HepG2 (cell line): ENCODE measurements around the gene PLRG1. TPM values are rescaled to one million over a fixed set of nuclear protein-coding genes. Genes with fewer than 3 reads are reported as not detected.
A peak's percentile ranks its signal among the peaks of the same experiment; 100 is the strongest.

Source experiments
- ATAD3A ChIP-seq: sonication (generic); formaldehyde crosslinking; IDR thresholded peaks from 2 replicates; pipeline ENCODE4 v1.4.0; 2020; ENCODE audit warnings: missing genetic modification reagents
- ATF6 ChIP-seq: sonication (generic); formaldehyde crosslinking; conservative IDR thresholded peaks from 2 replicates; pipeline ENCODE4 v1.4.0; 2020; ENCODE audit warnings: missing genetic modification reagents
- CENPX ChIP-seq: sonication (generic); formaldehyde crosslinking; IDR thresholded peaks from 2 replicates; pipeline ENCODE4 v1.9.0; 2021; ENCODE audit warnings: mild to moderate bottlenecking, missing genetic modification reagents, moderate library complexity
- GLI4 ChIP-seq: sonication (generic); formaldehyde crosslinking; IDR thresholded peaks from 2 replicates; pipeline ENCODE4 v1.5.1; 2020; ENCODE audit warnings: missing genetic modification reagents, mild to moderate bottlenecking, moderate library complexity, borderline replicate concordance
- HMGXB4 ChIP-seq, 2 experiments: sonication (generic) in 1 of 2; formaldehyde crosslinking in 1 of 2; IDR thresholded peaks; 2 replicates each; pipeline versions ENCODE4 v1.4.0 to v1.6.1; 2018 to 2020; ENCODE audit warnings: missing genetic modification reagents in 2 of 2, borderline replicate concordance in 1 of 2, low read depth in 1 of 2, mild to moderate bottlenecking in 1 of 2, missing biosample characterization in 1 of 2
- IRF1 ChIP-seq: sonication (generic); formaldehyde crosslinking; IDR thresholded peaks from 2 replicates; pipeline ENCODE4 v1.4.0; 2020; ENCODE audit warnings: low read depth, mild to moderate bottlenecking, missing genetic modification reagents
- KLF15 ChIP-seq: sonication (generic); formaldehyde crosslinking; IDR thresholded peaks from 2 replicates; pipeline ENCODE4 v1.8.1; 2023; ENCODE audit warnings: borderline replicate concordance, mild to moderate bottlenecking, inconsistent platforms, missing genetic modification reagents, mixed read lengths
- MAFF ChIP-seq: IDR thresholded peaks from 2 replicates; pipeline ENCODE4 v1.6.1; 2011; ENCODE audit warnings: low read depth, low read length, improper control_type of control experiment
- MAFG ChIP-seq: sonication (generic); formaldehyde crosslinking; IDR thresholded peaks from 2 replicates; pipeline ENCODE4 v1.5.1; 2020; ENCODE audit warnings: mild to moderate bottlenecking, missing genetic modification reagents
- NR2C2 ChIP-seq: sonication (generic); formaldehyde crosslinking; IDR thresholded peaks from 2 replicates; pipeline ENCODE4 v1.4.0; 2020; ENCODE audit warnings: missing genetic modification reagents, mild to moderate bottlenecking, moderate library complexity, borderline replicate concordance
- TEAD2 ChIP-seq: sonication (generic); formaldehyde crosslinking; IDR thresholded peaks from 2 replicates; pipeline ENCODE4 v1.9.0; 2021; ENCODE audit warnings: missing genetic modification reagents
- ZFP90 ChIP-seq: sonication (generic); formaldehyde crosslinking; IDR thresholded peaks from 2 replicates; pipeline ENCODE4 v1.8.0; 2022; ENCODE audit warnings: missing genetic modification reagents, mild to moderate bottlenecking, inconsistent platforms, borderline replicate concordance
- ZNF205 ChIP-seq: IDR thresholded peaks from 2 replicates; pipeline ENCODE4 v1.6.1; 2018; ENCODE audit warnings: missing biosample characterization, missing genetic modification reagents
- ZNF292 ChIP-seq: sonication (generic); formaldehyde crosslinking; IDR thresholded peaks from 2 replicates; pipeline ENCODE4 v1.8.1; 2022; ENCODE audit warnings: mild to moderate bottlenecking, low read depth, missing genetic modification reagents, borderline replicate concordance
- ZNF296 ChIP-seq: sonication (generic); formaldehyde crosslinking; conservative IDR thresholded peaks from 2 replicates; pipeline ENCODE4 v1.5.0; 2020; ENCODE audit warnings: mild to moderate bottlenecking, missing genetic modification reagents
- ZNF382 ChIP-seq: sonication (generic); formaldehyde crosslinking; IDR thresholded peaks from 2 replicates; pipeline ENCODE4 v1.5.0; 2020; ENCODE audit warnings: missing genetic modification reagents, mild to moderate bottlenecking, borderline replicate concordance
- ZNF567 ChIP-seq: sonication (generic); formaldehyde crosslinking; IDR thresholded peaks from 2 replicates; pipeline ENCODE4 v1.8.1; 2023; ENCODE audit warnings: mild to moderate bottlenecking, missing genetic modification reagents, borderline replicate concordance
- ZNF672 ChIP-seq: sonication (generic); formaldehyde crosslinking; IDR thresholded peaks from 2 replicates; pipeline ENCODE4 v1.8.1; 2022; ENCODE audit warnings: missing genetic modification reagents
- ZNF770 ChIP-seq: sonication (generic); formaldehyde crosslinking; IDR thresholded peaks from 2 replicates; pipeline ENCODE4 v1.5.0; 2020; ENCODE audit warnings: mild to moderate bottlenecking, missing genetic modification reagents
- ZNF775 ChIP-seq: sonication (generic); formaldehyde crosslinking; IDR thresholded peaks from 2 replicates; pipeline ENCODE4 v1.4.0; 2020; ENCODE audit warnings: missing genetic modification reagents, mild to moderate bottlenecking, moderate library complexity, borderline replicate concordance
- ZNF777 ChIP-seq: sonication (generic); formaldehyde crosslinking; IDR thresholded peaks from 2 replicates; pipeline ENCODE4 v1.4.0; 2020; ENCODE audit warnings: missing genetic modification reagents
- polyA plus RNA-seq, 8 experiments: library from polyadenylated mRNA; depleted of rRNA in 3 of 8; stranded (reverse) in 7 of 8; unstranded in 1 of 8; fragments of >200 nt; fragmentation: Illumina TruSeq in 4 of 8; extraction: Trizol in 4 of 8; gene quantifications; 2 replicates each; pipeline versions ENCODE4 v1.2.1 to v1.2.3, GENCODE V29; 2011 to 2016; ENCODE audit warnings: low read depth in 4 of 8, missing spikeins in 1 of 8, mixed read lengths in 1 of 8; ENCODE audit not compliant: insufficient read depth in 1 of 8
- total RNA-seq, 5 experiments: library from RNA; depleted of rRNA; stranded (reverse); fragments of >200 nt; fragmentation: Illumina TruSeq; extraction: Trizol; gene quantifications; 2 replicates each; pipeline ENCODE4 v1.2.3, GENCODE V29; 2016; ENCODE audit warnings: low read depth in 1 of 5

The PLRG1 gene
- total and polyA plus RNA-seq, 2 of the 13 experiments (the other 11 are each of a cell fraction or from before 2014, with no cell fraction given): 77.3 to 110 TPM

- 0 out of 2 replicates have a peak, but pooled peaks have one; percentile 13 for TF ChIP-seq TEAD2 (CRISPR knock-in tag)
- 0 out of 2 replicates have a peak, but pooled peaks have one; percentile 26 for TF ChIP-seq ZNF770 (CRISPR knock-in tag)
- peak; percentile 46; the same call in 1 of the 2 replicates for TF ChIP-seq ZNF292 (CRISPR knock-in tag)
- no peak for TF ChIP-seq MAFG (CRISPR knock-in tag)
- TF ChIP-seq ZNF567 (CRISPR knock-in tag): no peak
- no peak for TF ChIP-seq ZNF775
- peak; percentile 75; the same call in 1 of the 2 replicates for TF ChIP-seq ZNF205 (CRISPR knock-in tag)
- peak; percentile 47; the same call in 1 of the 2 replicates for TF ChIP-seq KLF15 (CRISPR knock-in tag)
- TF ChIP-seq NR2C2: peak; percentile 65; the same call in 1 of the 2 replicates
- no peak for TF ChIP-seq ZNF672
- no peak for TF ChIP-seq MAFF
- TF ChIP-seq HMGXB4 (CRISPR knock-in tag; IDR thresholded peaks at IDR 0.05; ENCODE audit: borderline replicate concordance in 1 of 2, low read depth in 1 of 2): peak in 1 of 2 experiments; percentile 37; a peak in 1 of 4 replicates
- no peak for TF ChIP-seq IRF1 (CRISPR knock-in tag)
- no peak for TF ChIP-seq ZNF296 (CRISPR knock-in tag)
- no peak for TF ChIP-seq ATAD3A (CRISPR knock-in tag)
- no peak for TF ChIP-seq CENPX (CRISPR knock-in tag)
- TF ChIP-seq ZFP90 (CRISPR knock-in tag): 0 out of 2 replicates have a peak, but pooled peaks have one; percentile 41
- no peak for TF ChIP-seq ZNF382 (CRISPR knock-in tag)
- no peak for TF ChIP-seq ATF6
- no peak for TF ChIP-seq GLI4 (CRISPR knock-in tag)
- TF ChIP-seq ZNF777 (CRISPR knock-in tag): 0 out of 2 replicates have a peak, but pooled peaks have one; percentile 25
These were observed 40.3 kb upstream of the PLRG1 start, which contains the start of gene FGA (continued) for GRCh38 chr4:154590329-154591006.
